GM08714 (cell line): ENCODE results near the gene HPS3.
"Not testable (repeated sequence)": the region's sequence is repeated elsewhere in the genome, so short reads cannot be mapped to it uniquely, and the experiment has no call there.

Source experiments
- H3K4me3 ChIP-seq: fragments of 200-500 bp; sonication (Bioruptor generic); 2 replicates; pipeline ENCODE4 v1.5.1; 2014; ENCODE audit warnings: mild to moderate bottlenecking, low read length, inconsistent platforms
- ZNF274 ChIP-seq: IDR thresholded peaks from 2 replicates; pipeline ENCODE4 v1.6.1; 2012; ENCODE audit warnings: mild to moderate bottlenecking, low read depth, low read length

HPS3 gene

GRCh38 chr3:149188494-149188893 lies 59.1 kb downstream of the HPS3 start:
- H3K4me3 ChIP-seq = no peak overlapping the region
- TF ChIP-seq ZNF274 = no peak

GRCh38 chr3:149195221-149195620 lies 65.8 kb downstream of the HPS3 start:
- TF ChIP-seq ZNF274 = no peak
- H3K4me3 ChIP-seq = no peak overlapping the region

GRCh38 chr3:149196805-149197592 lies 67.6 kb downstream of the HPS3 start:
- H3K4me3 ChIP-seq = not testable (repeated sequence)

GRCh38 chr3:149197669-149198068 lies 68.2 kb downstream of the HPS3 start:
- H3K4me3 ChIP-seq = no peak overlapping the region
- no peak for TF ChIP-seq ZNF274

- no peak for TF ChIP-seq ZNF274
- H3K4me3 ChIP-seq = no peak overlapping the region
These were observed 69.2 kb downstream of the HPS3 start for GRCh38 chr3:149198611-149199010.

- H3K4me3 ChIP-seq = no peak overlapping the region
- TF ChIP-seq ZNF274 = no peak
These were observed 70.0 kb downstream of the HPS3 start for GRCh38 chr3:149199474-149199873.

GRCh38 chr3:149203758-149204157 lies 74.3 kb downstream of the HPS3 start:
- TF ChIP-seq ZNF274 = no peak
- no peak overlapping the region for H3K4me3 ChIP-seq

- H3K4me3 ChIP-seq = no peak overlapping the region
- TF ChIP-seq ZNF274 = no peak
These were observed 75.1 kb downstream of the HPS3 start for GRCh38 chr3:149204390-149204991.

GRCh38 chr3:149207475-149207874 lies 78.0 kb downstream of the HPS3 start:
- no peak for TF ChIP-seq ZNF274
- no peak overlapping the region for H3K4me3 ChIP-seq

GRCh38 chr3:149209431-149209830 lies 80.0 kb downstream of the HPS3 start:
- H3K4me3 ChIP-seq = no peak overlapping the region
- TF ChIP-seq ZNF274 = no peak

GRCh38 chr3:149212386-149212785 lies 82.9 kb downstream of the HPS3 start:
- no peak for TF ChIP-seq ZNF274
- no peak overlapping the region for H3K4me3 ChIP-seq

GRCh38 chr3:149214702-149215101 lies 85.3 kb downstream of the HPS3 start:
- no peak for TF ChIP-seq ZNF274

GRCh38 chr3:149215515-149215914 lies 86.1 kb downstream of the HPS3 start:
- no peak for TF ChIP-seq ZNF274
- no peak overlapping the region for H3K4me3 ChIP-seq

More at GRCh38 chr3:149214702-149215101, 85.3 kb downstream of the HPS3 start:
- no peak overlapping the region for H3K4me3 ChIP-seq

GRCh38 chr3:149216193-149216869 lies 86.9 kb downstream of the HPS3 start:
- no peak overlapping the region for H3K4me3 ChIP-seq
- TF ChIP-seq ZNF274 = no peak

- H3K4me3 ChIP-seq = no peak overlapping the region
- TF ChIP-seq ZNF274 = no peak
These were observed 87.9 kb downstream of the HPS3 start for GRCh38 chr3:149217347-149217746.

GRCh38 chr3:149219380-149220121 lies 90.1 kb downstream of the HPS3 start:
- not testable (repeated sequence) for H3K4me3 ChIP-seq
